ENCODE results near the gene ZNF839.
"Not testable (repeated sequence)": the region's sequence is repeated elsewhere in the genome, so short reads cannot be mapped to it uniquely, and the experiment has no call there.

Gene ZNF839

GRCh38 chr14:102342238-102342637 lies 22.7 kb downstream of the ZNF839 start:
- no peak for DNase-seq (ENCODE audit: low spot score)

- DNase-seq (ENCODE audit: low spot score) = no peak
Measured at GRCh38 chr14:102344084-102344483, 24.5 kb downstream of the ZNF839 start.

GRCh38 chr14:102344485-102344884 lies 24.9 kb downstream of the ZNF839 start:
- peak; percentile 95 for DNase-seq (ENCODE audit: low spot score)

GRCh38 chr14:102345232-102345631 lies 25.7 kb downstream of the ZNF839 start:
- no peak for DNase-seq (ENCODE audit: low spot score)

GRCh38 chr14:102346645-102347044 lies 27.1 kb downstream of the ZNF839 start:
- no peak for DNase-seq (ENCODE audit: low spot score)

GRCh38 chr14:102348376-102348775 lies 28.8 kb downstream of the ZNF839 start:
- DNase-seq (ENCODE audit: low spot score) = no peak

- no peak for DNase-seq (ENCODE audit: low spot score)
Measured at GRCh38 chr14:102351023-102351422, 31.5 kb downstream of the ZNF839 start.

GRCh38 chr14:102351593-102351992 lies 32.0 kb downstream of the ZNF839 start:
- DNase-seq (ENCODE audit: low spot score) = not testable (repeated sequence)

- DNase-seq (ENCODE audit: low spot score) = peak; percentile 44
Measured at GRCh38 chr14:102352213-102352612, 32.7 kb downstream of the ZNF839 start.

- no peak for DNase-seq (ENCODE audit: low spot score)
Measured at GRCh38 chr14:102353126-102353619, 33.6 kb downstream of the ZNF839 start.

GRCh38 chr14:102356280-102356679 lies 36.7 kb downstream of the ZNF839 start:
- no peak for DNase-seq (ENCODE audit: low spot score)

GRCh38 chr14:102359341-102359740 lies 39.8 kb downstream of the ZNF839 start:
- no peak for DNase-seq (ENCODE audit: low spot score)

GRCh38 chr14:102360388-102360787 lies 40.8 kb downstream of the ZNF839 start:
- no peak for DNase-seq (ENCODE audit: low spot score)

- DNase-seq (ENCODE audit: low spot score) = no peak
Measured at GRCh38 chr14:102362084-102362483, 42.5 kb downstream of the ZNF839 start.

GRCh38 chr14:102362545-102363181 lies 43.1 kb downstream of the ZNF839 start, which contains the start of the genes CINP and TECPR2:
Gene CINP (minus strand): TSS chr14:102362890. CDS start chr14:102362851, 39 bp downstream.
Gene TECPR2 (plus strand): TSS chr14:102362941. CDS start chr14:102376722, 13,781 bp downstream.
- DNase-seq (ENCODE audit: low spot score) = peak; percentile 97

- peak; percentile 49 for DNase-seq (ENCODE audit: low spot score)
Measured at GRCh38 chr14:102363182-102363943, 43.8 kb downstream of the ZNF839 start.

- peak; percentile 49 for DNase-seq (ENCODE audit: low spot score)
Measured at GRCh38 chr14:102370305-102370809, 50.8 kb downstream of the ZNF839 start.

- no peak for DNase-seq (ENCODE audit: low spot score)
Measured at GRCh38 chr14:102371361-102371760, 51.8 kb downstream of the ZNF839 start.

GRCh38 chr14:102373110-102373509 lies 53.6 kb downstream of the ZNF839 start:
- DNase-seq (ENCODE audit: low spot score) = no peak

- DNase-seq (ENCODE audit: low spot score) = no peak
Measured at GRCh38 chr14:102374264-102374663, 54.7 kb downstream of the ZNF839 start.

GRCh38 chr14:102375119-102375518 lies 55.6 kb downstream of the ZNF839 start:
- no peak for DNase-seq (ENCODE audit: low spot score)

- DNase-seq (ENCODE audit: low spot score) = no peak
Measured at GRCh38 chr14:102377696-102378095, 58.1 kb downstream of the ZNF839 start.

- no peak for DNase-seq (ENCODE audit: low spot score)
Measured at GRCh38 chr14:102378830-102379229, 59.3 kb downstream of the ZNF839 start.

All from Ammon's horn (tissue), 1 donor.